ENCODE measurements around the gene RACGAP1. TPM values are rescaled to one million over a fixed set of nuclear protein-coding genes. Genes with fewer than 3 reads are reported as not detected.

RACGAP1 gene
- total RNA-seq, 2 donors from 2014 or later, result 3.9 to 4.6 TPM

DNA sequence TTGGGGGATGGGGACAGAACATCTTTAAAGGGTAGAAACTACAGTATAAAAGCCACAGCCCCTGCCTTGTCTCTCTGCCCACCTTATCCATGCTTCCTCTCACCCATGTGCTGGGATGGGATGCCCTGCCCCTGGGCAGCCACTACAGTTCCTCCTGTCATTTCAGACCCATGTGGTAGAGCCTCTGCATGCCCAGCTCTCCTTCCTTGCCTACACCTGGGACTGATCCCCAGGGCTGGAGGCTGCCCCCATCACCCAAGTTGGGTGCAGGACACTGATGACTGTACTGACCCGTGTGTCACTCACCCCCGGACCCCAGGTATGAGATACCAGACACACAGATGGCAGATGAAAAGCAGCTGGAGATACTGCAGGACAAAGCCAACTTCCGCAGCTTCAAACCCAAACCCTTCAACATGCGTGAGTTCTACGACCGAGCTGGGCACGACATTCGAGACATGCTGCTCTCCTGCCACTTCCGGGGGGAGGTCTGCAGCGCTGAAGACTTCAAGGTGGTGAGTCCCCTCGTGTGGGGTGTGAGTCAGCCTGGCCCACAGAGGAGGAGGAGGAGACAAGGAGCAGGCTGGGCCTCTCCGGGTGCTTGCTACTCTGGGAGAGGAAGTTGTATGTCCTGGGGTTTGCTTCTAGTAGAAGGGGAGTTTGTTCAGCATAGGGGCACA is 34.3 kb upstream of the RACGAP1 start:
- 65 to 67% methylated on average over 8 to 12 of the region's 12 CpGs for WGBS, 2 donors
- peaks cover 0 to 10% of the 10 kb centered on the region in 2 donors for H3K27me3 ChIP-seq
- H3K36me3 ChIP-seq (replicated peaks in 1 of 2; ENCODE audit: insufficient read depth in 1 of 2, low read depth in 2 of 2), result no peaks in the 10 kb centered on the region
- ATAC-seq (no peak), DNase-seq (no peak)
- H3K27ac ChIP-seq, result no peak overlapping the region
- intact Hi-C loops (cut with DNase I), result loop anchor here (5.0 kb wide), 1 partner anchor 87 kb away; the partner anchor contains the start of gene AQP6
- peaks cover 21% of the 10 kb centered on the region for H3K4me1 ChIP-seq
- no peak overlapping the region for H3K4me3 ChIP-seq
- H3K9me3 ChIP-seq, result no peaks in the 10 kb centered on the region
- TF ChIP-seq, protein P1, sequence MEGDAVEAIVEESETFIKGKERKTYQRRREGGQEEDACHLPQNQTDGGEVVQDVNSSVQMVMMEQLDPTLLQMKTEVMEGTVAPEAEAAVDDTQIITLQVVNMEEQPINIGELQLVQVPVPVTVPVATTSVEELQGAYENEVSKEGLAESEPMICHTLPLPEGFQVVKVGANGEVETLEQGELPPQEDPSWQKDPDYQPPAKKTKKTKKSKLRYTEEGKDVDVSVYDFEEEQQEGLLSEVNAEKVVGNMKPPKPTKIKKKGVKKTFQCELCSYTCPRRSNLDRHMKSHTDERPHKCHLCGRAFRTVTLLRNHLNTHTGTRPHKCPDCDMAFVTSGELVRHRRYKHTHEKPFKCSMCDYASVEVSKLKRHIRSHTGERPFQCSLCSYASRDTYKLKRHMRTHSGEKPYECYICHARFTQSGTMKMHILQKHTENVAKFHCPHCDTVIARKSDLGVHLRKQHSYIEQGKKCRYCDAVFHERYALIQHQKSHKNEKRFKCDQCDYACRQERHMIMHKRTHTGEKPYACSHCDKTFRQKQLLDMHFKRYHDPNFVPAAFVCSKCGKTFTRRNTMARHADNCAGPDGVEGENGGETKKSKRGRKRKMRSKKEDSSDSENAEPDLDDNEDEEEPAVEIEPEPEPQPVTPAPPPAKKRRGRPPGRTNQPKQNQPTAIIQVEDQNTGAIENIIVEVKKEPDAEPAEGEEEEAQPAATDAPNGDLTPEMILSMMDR (IDR thresholded peaks at IDR 0.05), result no peak
- TF ChIP-seq POLR2A (IDR thresholded peaks at IDR 0.05), result no peak

DNA sequence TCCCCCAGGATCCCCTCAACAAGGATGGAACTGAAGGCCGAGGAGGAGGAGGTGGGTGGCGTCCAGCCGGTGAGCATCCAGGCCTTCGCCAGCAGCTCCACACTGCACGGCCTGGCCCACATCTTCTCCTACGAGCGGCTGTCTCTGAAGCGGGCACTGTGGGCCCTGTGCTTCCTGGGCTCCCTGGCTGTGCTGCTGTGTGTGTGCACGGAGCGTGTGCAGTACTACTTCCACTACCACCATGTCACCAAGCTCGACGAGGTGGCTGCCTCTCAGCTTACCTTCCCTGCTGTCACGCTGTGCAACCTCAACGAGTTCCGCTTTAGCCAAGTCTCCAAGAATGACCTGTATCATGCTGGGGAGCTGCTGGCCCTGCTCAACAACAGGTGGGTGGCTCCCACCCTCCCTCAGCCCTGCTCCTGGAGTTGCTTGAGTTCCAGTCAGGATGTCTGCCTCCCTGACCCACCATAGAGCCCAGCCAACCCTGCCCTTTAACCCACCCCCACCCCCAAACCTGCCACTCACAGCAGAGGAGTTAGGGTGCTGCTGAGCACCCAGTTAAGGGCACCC is 33.5 kb upstream of the RACGAP1 start:
- intact Hi-C loops (cut with DNase I), result no loop called here
- no peak for DNase-seq
- 79 to 88% methylated on average over 10 to 15 of the region's 15 CpGs for WGBS, 2 donors

DNA sequence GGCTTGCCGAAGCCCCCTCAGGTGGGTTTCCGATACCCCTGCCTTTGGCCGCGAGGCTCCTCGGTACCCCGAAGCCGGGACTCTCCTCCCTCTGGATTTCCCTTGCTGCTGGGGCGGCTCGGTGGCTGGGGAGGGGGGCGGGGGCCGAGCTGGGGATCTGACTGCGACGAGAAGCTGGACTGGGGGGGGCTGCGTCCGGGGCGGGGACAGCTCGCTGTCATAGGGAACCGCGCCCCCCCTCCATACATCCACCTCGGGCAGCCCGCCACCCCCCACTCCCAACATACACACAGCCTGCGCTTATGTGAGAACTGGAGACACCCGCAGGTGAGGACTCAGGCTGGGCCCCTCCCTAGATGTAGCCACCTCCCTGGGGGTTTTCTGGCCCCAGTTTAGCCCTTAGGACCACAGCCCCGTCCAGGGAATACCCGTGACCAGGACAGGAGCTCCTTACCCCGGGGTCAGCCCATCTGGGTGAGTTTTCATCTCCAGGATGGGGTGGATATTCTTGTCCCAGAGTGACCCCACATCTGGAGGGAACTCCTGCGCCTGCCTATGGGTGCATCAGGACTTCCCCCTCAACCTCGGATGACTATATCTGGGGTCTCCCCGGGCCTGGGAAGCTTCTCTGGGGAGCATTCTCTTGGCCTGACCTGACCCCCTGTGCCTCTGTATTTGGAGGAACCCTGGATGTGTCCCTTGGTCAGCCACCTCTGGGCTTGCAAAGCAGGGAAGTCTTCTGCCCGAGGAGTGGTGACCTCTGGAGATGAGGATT is 32.8 kb upstream of the RACGAP1 start:
- H3K27me3 ChIP-seq, result peaks cover 0 to 10% of the 10 kb centered on the region in 2 donors
- DNase-seq (no peak), ATAC-seq (no peak)
- intact Hi-C loops (cut with DNase I), result no loop called here
- H3K4me3 ChIP-seq, result no peak overlapping the region
- H3K27ac ChIP-seq, result no peak overlapping the region
- 23 to 45% methylated on average over 3 to 29 of the region's 30 CpGs for WGBS, 2 donors
- H3K4me1 ChIP-seq, result peaks cover 21% of the 10 kb centered on the region
- H3K36me3 ChIP-seq (replicated peaks in 1 of 2; ENCODE audit: insufficient read depth in 1 of 2, low read depth in 2 of 2), result no peaks in the 10 kb centered on the region
- no peaks in the 10 kb centered on the region for H3K9me3 ChIP-seq
- TF ChIP-seq, protein P1 (IDR thresholded peaks at IDR 0.05), result no peak
- TF ChIP-seq POLR2A (IDR thresholded peaks at IDR 0.05), result no peak

More for the DNA sequence above, 33.5 kb upstream of the RACGAP1 start:
- peaks cover 21% of the 10 kb centered on the region for H3K4me1 ChIP-seq
- ATAC-seq, result no peak
- H3K4me3 ChIP-seq, result no peak overlapping the region
- no peak overlapping the region for H3K27ac ChIP-seq
- H3K36me3 ChIP-seq (replicated peaks in 1 of 2; ENCODE audit: insufficient read depth in 1 of 2, low read depth in 2 of 2), result no peaks in the 10 kb centered on the region
- TF ChIP-seq, protein P1 (IDR thresholded peaks at IDR 0.05), result no peak
- no peak for TF ChIP-seq POLR2A (IDR thresholded peaks at IDR 0.05)
- H3K9me3 ChIP-seq, result no peaks in the 10 kb centered on the region
- peaks cover 0 to 10% of the 10 kb centered on the region in 2 donors for H3K27me3 ChIP-seq

DNA sequence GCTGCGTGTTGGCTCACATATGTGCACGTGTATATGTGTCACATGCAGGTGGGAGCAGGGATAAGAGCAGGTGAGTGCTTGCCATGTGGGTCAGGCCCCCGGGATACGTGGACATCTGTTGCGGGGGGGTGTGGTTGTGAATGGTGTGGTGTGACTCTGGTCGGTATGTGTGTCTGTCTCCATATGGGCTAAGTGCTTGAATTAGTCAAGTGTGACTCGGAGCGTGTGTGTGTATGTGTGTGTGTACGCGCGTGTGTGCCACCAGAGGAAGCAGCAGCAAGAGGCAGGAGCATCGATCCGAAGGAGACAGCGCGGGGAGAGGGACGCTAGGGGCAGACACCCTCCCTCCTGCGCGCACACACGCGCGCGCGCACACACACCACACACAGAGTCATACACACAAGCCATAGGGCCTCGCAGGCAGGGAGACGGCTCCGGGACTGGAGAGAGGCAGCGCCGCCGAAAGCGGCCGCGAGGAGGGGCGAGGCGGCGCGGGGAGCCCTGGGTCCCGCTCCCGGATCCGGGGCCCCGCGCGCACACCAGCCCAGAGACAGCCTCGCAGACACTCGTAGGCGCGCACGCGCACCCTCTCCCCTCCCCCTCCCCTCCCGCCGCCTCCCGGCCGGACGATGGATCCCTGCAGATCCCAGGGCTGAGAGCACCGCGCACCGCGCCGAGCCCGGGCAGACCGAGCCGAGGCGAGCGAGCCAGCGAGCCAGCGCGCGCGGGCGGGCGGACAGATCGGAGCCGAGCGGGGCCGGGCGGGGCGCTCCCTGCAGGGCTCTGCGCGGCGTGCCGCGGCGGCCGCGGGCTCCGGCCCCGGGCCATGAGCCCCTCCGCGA is 31.9 kb upstream of the RACGAP1 start, which contains the start of gene ASIC1:
Gene ASIC1, plus strand, starts transcription at position 597 of the 842 bp plus-strand sequence. CDS start 1,171 bp downstream, outside the sequence.
- H3K4me1 ChIP-seq, result peaks cover 21% of the 10 kb centered on the region
- H3K27ac ChIP-seq, result peak within 1 kb of the TSS in 1 of 4 donors; percentile 34
- peak in 1 of 3 donors; percentile 25 for TF ChIP-seq POLR2A (IDR thresholded peaks at IDR 0.05)
- TF ChIP-seq, protein P1 (IDR thresholded peaks at IDR 0.05), result peak in 2 of 7 experiments; percentile 10 to 24
- ATAC-seq, result peak; percentile 75
- H3K4me3 ChIP-seq, result peak within 1 kb of the TSS; percentile 41 to 42
- H3K27me3 ChIP-seq, result peaks cover 0 to 10% of the 10 kb centered on the region in 2 donors
- WGBS, 2 donors, result 1 to 17% methylated on average over 2 to 72 of the region's 88 CpGs
- H3K36me3 ChIP-seq (replicated peaks in 1 of 2; ENCODE audit: insufficient read depth in 1 of 2, low read depth in 2 of 2), result no peaks in the 10 kb centered on the region
- intact Hi-C loops (cut with DNase I), result no loop called here
- no peaks in the 10 kb centered on the region for H3K9me3 ChIP-seq
- DNase-seq, result peak; percentile 62 to 76 (median 68)
